Measurements from ENCODE around the gene E2F2. TPM values are rescaled to one million over a fixed set of nuclear protein-coding genes. Genes with fewer than 3 reads are reported as not detected.
A peak's percentile ranks its signal among the peaks of the same experiment; 100 is the strongest.

Gene E2F2
- total RNA-seq, 1 experiment from 2014 or later: 5.1 TPM

GRCh38 chr1:23556635-23557470 lies 25.8 kb upstream of the E2F2 start:
- Histone ChIP-seq H2AK5ac (ENCODE audit: insufficient read length, low read length) (peak overlapping the region; percentile 17), H3K27ac (ENCODE audit: insufficient read length, low read depth, low read length) (peak overlapping the region; percentile 82), H2BK15ac (ENCODE audit: low read depth, low read length) (no peak overlapping the region), H3K79me2 (ENCODE audit: insufficient read depth, low read length) (peaks cover 7% of the 10 kb centered on the region; the same call in 1 of the 2 replicates), H2AFZ (ENCODE audit: low read length) (no peak overlapping the region), H3K23ac (ENCODE audit: insufficient read length, low read depth, low read length) (no peak overlapping the region), H3K9ac (ENCODE audit: extremely low read depth, insufficient read length, low read length) (peak overlapping the region; percentile 32), H3T11ph (ENCODE audit: low read length) (no peak overlapping the region), H4K20me1 (ENCODE audit: control insufficient read depth, insufficient read depth, insufficient read length) (no peaks in the 10 kb centered on the region), H3K79me1 (ENCODE audit: insufficient read depth, low read depth, low read length, poor library complexity, severe bottlenecking) (no peaks in the 10 kb centered on the region), H3K4me2 (ENCODE audit: insufficient read depth, insufficient read length, low read length) (peak overlapping the region; percentile 82), H4K8ac (replicated peaks; ENCODE audit: insufficient read length, low read depth, low read length) (no peak overlapping the region), H2BK120ac (ENCODE audit: low read depth, low read length, poor library complexity, severe bottlenecking) (no peak overlapping the region), H3K4me1 (ENCODE audit: insufficient read depth, low read length) (peaks cover 11% of the 10 kb centered on the region; the same call in 1 of the 2 replicates), H3K27me3 (ENCODE audit: insufficient read depth, low read length) (no peaks in the 10 kb centered on the region), H3K4ac (ENCODE audit: low read depth, low read length) (no peak overlapping the region), H3K14ac (ENCODE audit: insufficient read depth, low read length) (no peak overlapping the region), H3K23me2 (ENCODE audit: insufficient read length, low read depth, low read length, poor library complexity, severe bottlenecking) (peaks cover 29% of the 10 kb centered on the region), H2BK5ac (ENCODE audit: insufficient read length, low read length) (no peak overlapping the region), H3K9me3 (ENCODE audit: control insufficient read depth, low read depth, low read length) (no peaks in the 10 kb centered on the region), H3K18ac (ENCODE audit: insufficient read length, low read depth, low read length) (no peak overlapping the region), H2BK12ac (ENCODE audit: insufficient read length, low read depth, low read length) (no peak overlapping the region), H2BK20ac (ENCODE audit: low read depth, low read length, poor library complexity, severe bottlenecking) (no peak overlapping the region), H3K56ac (ENCODE audit: insufficient read length, low read depth, low read length) (no peak overlapping the region), H4K91ac (ENCODE audit: insufficient read length, low read depth, low read length) (no peak overlapping the region), H4K5ac (ENCODE audit: insufficient read length, low read depth, low read length) (peak overlapping the region; percentile 18)
- TF ChIP-seq CTCF (conservative IDR thresholded peaks at IDR 0.05): no peak
- peaks cover 65 to 77% of the 10 kb centered on the region in 2 experiments for H3K4me1 Mint-ChIP-seq
- H3K36me3 Mint-ChIP-seq (ENCODE audit: insufficient read depth in 1 of 3, low read depth in 3 of 3): peaks cover 11 to 20% (median 13%) of the 10 kb centered on the region in 3 experiments; a peak in 6 of 7 replicates
- DNase-seq: peak; percentile 65
- H3K9me3 Mint-ChIP-seq: no peaks in the 10 kb centered on the region; a peak in 1 of 5 replicates
- H3K27me3 Mint-ChIP-seq (ENCODE audit: low read depth): peaks cover 31% of the 10 kb centered on the region
- peak overlapping the region; percentile 94 to 99 (median 97) for H3K27ac Mint-ChIP-seq
- no CpG with 5 or more reads among the region's 4 CpGs for WGBS (ENCODE audit: extremely low coverage, insufficient read length, low lambda C conversion rate)
- peak overlapping the region; percentile 86 to 91 for H3K4me3 Mint-ChIP-seq
